HCT116 (cell line): Measurements from ENCODE around the gene SBNO2. TPM values are rescaled to one million over a fixed set of nuclear protein-coding genes. Genes with fewer than 3 reads are reported as not detected.

Experiments
- ATAC-seq: fragments of 200-7000 bp; cut with Tn5 transposase; 2 replicates; pipeline ENCODE4 v1.9.1; 2020; ENCODE audit warnings: mild to moderate bottlenecking, moderate library complexity
- BruUV-seq: library from RNA; stranded (reverse); fragments of 400-500 nt; replicated peaks from 2 replicates; lab custom pipeline; 2021; lab: Mats Ljungman, UMichigan
- CTCF ChIA-PET: fragments of 300-600 bp; sonication (Branson Sonifier 250); formaldehyde crosslinking; loops from one replicate; lab custom pipeline; 2021; ENCODE audit warnings: antibody characterized with exemption; lab: Charles Lee
- POLR2A ChIA-PET: fragments of 300-600, 350-600 bp; sonication (Branson Sonifier 250); formaldehyde crosslinking; loops from one replicate; lab custom pipeline; 2021; ENCODE audit warnings: antibody characterized with exemption; lab: Charles Lee
- RAD21 ChIA-PET, 2 experiments: fragments of 300-600 bp; sonication (Branson Sonifier 250); formaldehyde crosslinking; loops; one replicate each; lab custom pipeline; 2023; ENCODE audit warnings: low total read pairs in 2 of 2; ENCODE audit not compliant: uncharacterized antibody in 2 of 2, unreplicated experiment in 2 of 2, low non-redundant PET in 1 of 2; lab: Charles Lee
- DNase-seq: peaks from one replicate; pipeline ENCODE4 v3.0.0-alpha.2; 2010; ENCODE audit warnings: low read depth, low spot score
- H2AFZ ChIP-seq: fragments of 200-600 bp; shearing (Covaris generic), sonication (generic); 2 replicates; pipeline ENCODE4 v1.6.1; 2017; ENCODE audit warnings: low read depth, mixed run types, mixed read lengths, antibody characterized with exemption, low read length; ENCODE audit not compliant: poor library complexity, severe bottlenecking
- H3K27ac ChIP-seq: 2 replicates; pipeline ENCODE4 v1.5.1; 2012; ENCODE audit warnings: low read depth, low read length
- H3K27me3 ChIP-seq: fragments of 200-600 bp; sonication (generic); 2 replicates; pipeline ENCODE4 v1.6.1; 2016; ENCODE audit warnings: mixed run types, low read length, mixed read lengths; ENCODE audit not compliant: insufficient read depth
- H3K36me3 ChIP-seq, 2 experiments: fragments of 200-500 bp in 1 of 2; fragments of 200-600 bp in 1 of 2; sonication (Bioruptor generic) in 1 of 2; sonication (generic) in 1 of 2; 2 replicates each; pipeline versions ENCODE4 v1.5.1 to v1.6.1; 2014 to 2016; ENCODE audit warnings: low read length in 2 of 2, inconsistent platforms in 1 of 2, mixed read lengths in 1 of 2, mixed run types in 1 of 2; ENCODE audit not compliant: insufficient read depth in 2 of 2, control insufficient read depth in 1 of 2
- H3K4me1 ChIP-seq, 2 experiments: fragments of 200-600 bp in 1 of 2; sonication (generic) in 1 of 2; 2 replicates each; pipeline versions ENCODE4 v1.5.1 to v1.6.1; 2012 to 2017; ENCODE audit warnings: low read length in 2 of 2, inconsistent platforms in 1 of 2, mild to moderate bottlenecking in 1 of 2, mixed read lengths in 1 of 2, mixed run types in 1 of 2, moderate library complexity in 1 of 2; ENCODE audit not compliant: insufficient read depth in 2 of 2, control insufficient read depth in 1 of 2
- H3K4me2 ChIP-seq: fragments of 200-600 bp; sonication (generic); 2 replicates; pipeline ENCODE4 v1.6.1; 2017; ENCODE audit warnings: mixed run types, low read length, mixed read lengths
- H3K4me3 ChIP-seq, 2 experiments: fragments of 200-600 bp in 1 of 2; sonication (generic) in 1 of 2; replicated peaks in 1 of 2; 2 replicates each; pipeline ENCODE4 v1.5.1; 2011 to 2016; ENCODE audit warnings: low read length in 2 of 2, control low read depth in 1 of 2, low read depth in 1 of 2, mild to moderate bottlenecking in 1 of 2, mixed read lengths in 1 of 2, mixed run types in 1 of 2
- H3K79me2 ChIP-seq: fragments of 200-600 bp; sonication (generic); 2 replicates; pipeline ENCODE4 v1.6.1; 2017; ENCODE audit warnings: mild to moderate bottlenecking, mixed run types, low read length, moderate library complexity, mixed read lengths; ENCODE audit not compliant: insufficient read depth
- H3K9ac ChIP-seq: fragments of 200-600 bp; sonication (generic); 2 replicates; pipeline ENCODE4 v1.6.1; 2016; ENCODE audit warnings: low read length, mixed read lengths
- H3K9me2 ChIP-seq: fragments of 200-600 bp; sonication (generic), shearing (Covaris generic); 2 replicates; pipeline ENCODE4 v1.6.1; 2017; ENCODE audit warnings: mixed run types, mild to moderate bottlenecking, moderate library complexity; ENCODE audit not compliant: insufficient read depth
- H3K9me3 ChIP-seq, 2 experiments: fragments of 200-500 bp in 1 of 2; fragments of 200-600 bp in 1 of 2; sonication (Bioruptor generic) in 1 of 2; sonication (generic) in 1 of 2; 2 replicates each; pipeline ENCODE4 v1.6.1; 2014 to 2017; ENCODE audit warnings: low read length in 2 of 2, mixed read lengths in 2 of 2, inconsistent platforms in 1 of 2, low read depth in 1 of 2, mild to moderate bottlenecking in 1 of 2, mixed run types in 1 of 2, moderate library complexity in 1 of 2; ENCODE audit not compliant: control insufficient read depth in 1 of 2, insufficient read depth in 1 of 2
- H4K20me1 ChIP-seq: fragments of 200-600 bp; sonication (generic), shearing (Covaris generic); 2 replicates; pipeline ENCODE4 v1.6.1; 2017; ENCODE audit warnings: mixed run types, mild to moderate bottlenecking, moderate library complexity; ENCODE audit not compliant: insufficient read depth
- CBX3 ChIP-seq: IDR thresholded peaks from 2 replicates; pipeline ENCODE4 v1.6.1; 2012; ENCODE audit warnings: low read depth
- CEBPB ChIP-seq: IDR thresholded peaks from 2 replicates; pipeline ENCODE4 v1.6.1; 2012; ENCODE audit warnings: low read depth
- EGR1 ChIP-seq: IDR thresholded peaks from 2 replicates; pipeline ENCODE4 v1.6.1; 2012; ENCODE audit warnings: low read depth
- EZH2 ChIP-seq: fragments of 200-600 bp; sonication (generic); IDR thresholded peaks from 2 replicates; pipeline ENCODE4 v1.6.1; 2017; ENCODE audit warnings: antibody characterized with exemption, mixed run types
- FOSL1 ChIP-seq: IDR thresholded peaks from 2 replicates; pipeline ENCODE4 v1.6.1; 2012; ENCODE audit warnings: low read depth
- JUND ChIP-seq: IDR thresholded peaks from 2 replicates; pipeline ENCODE4 v1.6.1; 2012
- POLR2AphosphoS5 ChIP-seq: IDR thresholded peaks from 2 replicates; pipeline ENCODE4 v1.6.1; 2011; ENCODE audit warnings: mild to moderate bottlenecking, low read depth, low read length, moderate library complexity
- RAD21 ChIP-seq: IDR thresholded peaks from 2 replicates; pipeline ENCODE4 v1.6.1; 2012; ENCODE audit warnings: low read depth, mild to moderate bottlenecking
- YY1 ChIP-seq: IDR thresholded peaks from 2 replicates; pipeline ENCODE4 v1.6.1; 2011; ENCODE audit warnings: low read length, low read depth, moderate library complexity, mild to moderate bottlenecking; ENCODE audit not compliant: insufficient replicate concordance; ENCODE audit errors: extremely low read depth
- intact Hi-C: fragments of 100-400 bp; cut with micrococcal nuclease; formaldehyde crosslinking; loops from 2 replicates; pipeline ENCODE4 v1.10.0; 2022
- total RNA-seq: library from RNA; stranded (reverse); gene quantifications from one replicate; pipeline ENCODE4 v1.2.1, GENCODE V29; 2021; ENCODE audit not compliant: unreplicated experiment
- TF ChIP-seq, protein P1 (sequence below): IDR thresholded peaks from 2 replicates; pipeline ENCODE4 v1.6.1; 2012
- TF ChIP-seq, protein P2 (sequence below): IDR thresholded peaks from 2 replicates; pipeline ENCODE4 v1.6.1; 2012; ENCODE audit warnings: low read depth
- TF ChIP-seq, protein P3 (sequence below): IDR thresholded peaks from 2 replicates; pipeline ENCODE4 v1.6.1; 2011; ENCODE audit warnings: mild to moderate bottlenecking, low read length, moderate library complexity; ENCODE audit not compliant: insufficient replicate concordance; ENCODE audit errors: extremely low read depth

Gene SBNO2
- total RNA-seq, 1 experiment from 2014 or later, result 66.4 TPM

DNA sequence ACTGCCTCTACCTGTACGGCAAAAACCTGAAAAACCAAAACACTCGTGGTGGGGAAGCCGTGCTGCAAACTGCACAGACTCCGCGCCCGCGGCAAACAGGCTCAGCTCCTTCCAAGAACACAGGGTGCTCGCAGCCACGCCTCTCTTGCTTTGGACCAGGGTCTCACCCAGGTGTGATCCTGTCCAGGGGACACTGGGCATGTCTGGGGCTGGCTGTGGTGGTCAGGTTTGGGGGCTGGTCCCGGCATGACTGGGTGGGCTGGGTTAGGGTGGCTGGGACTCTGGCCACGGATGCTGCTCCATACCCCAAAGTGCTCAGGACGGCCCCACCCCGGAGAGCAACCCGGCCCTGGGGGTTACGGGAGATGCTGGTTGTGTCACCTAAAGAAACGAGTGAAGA, 56.4 kb downstream of the SBNO2 start:
- H3K9me2 ChIP-seq, result no peaks in the 10 kb centered on the region
- ATAC-seq (no peak), DNase-seq (no peak)
- H3K36me3 ChIP-seq, result peaks cover 13 to 33% of the 10 kb centered on the region in 2 experiments; a peak in 3 of 4 replicates
- intact Hi-C loops, result no loop called here
- no peaks in the 10 kb centered on the region for H3K9me3 ChIP-seq
- H3K4me3 ChIP-seq, result no peak overlapping the region
- no peaks in the 10 kb centered on the region for H3K27me3 ChIP-seq
- TF ChIP-seq CBX3, result no peak
- TF ChIP-seq, protein P1, sequence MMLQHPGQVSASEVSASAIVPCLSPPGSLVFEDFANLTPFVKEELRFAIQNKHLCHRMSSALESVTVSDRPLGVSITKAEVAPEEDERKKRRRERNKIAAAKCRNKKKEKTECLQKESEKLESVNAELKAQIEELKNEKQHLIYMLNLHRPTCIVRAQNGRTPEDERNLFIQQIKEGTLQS, result no peak
- TF ChIP-seq EGR1, result no peak
- TF ChIP-seq, protein P2, sequence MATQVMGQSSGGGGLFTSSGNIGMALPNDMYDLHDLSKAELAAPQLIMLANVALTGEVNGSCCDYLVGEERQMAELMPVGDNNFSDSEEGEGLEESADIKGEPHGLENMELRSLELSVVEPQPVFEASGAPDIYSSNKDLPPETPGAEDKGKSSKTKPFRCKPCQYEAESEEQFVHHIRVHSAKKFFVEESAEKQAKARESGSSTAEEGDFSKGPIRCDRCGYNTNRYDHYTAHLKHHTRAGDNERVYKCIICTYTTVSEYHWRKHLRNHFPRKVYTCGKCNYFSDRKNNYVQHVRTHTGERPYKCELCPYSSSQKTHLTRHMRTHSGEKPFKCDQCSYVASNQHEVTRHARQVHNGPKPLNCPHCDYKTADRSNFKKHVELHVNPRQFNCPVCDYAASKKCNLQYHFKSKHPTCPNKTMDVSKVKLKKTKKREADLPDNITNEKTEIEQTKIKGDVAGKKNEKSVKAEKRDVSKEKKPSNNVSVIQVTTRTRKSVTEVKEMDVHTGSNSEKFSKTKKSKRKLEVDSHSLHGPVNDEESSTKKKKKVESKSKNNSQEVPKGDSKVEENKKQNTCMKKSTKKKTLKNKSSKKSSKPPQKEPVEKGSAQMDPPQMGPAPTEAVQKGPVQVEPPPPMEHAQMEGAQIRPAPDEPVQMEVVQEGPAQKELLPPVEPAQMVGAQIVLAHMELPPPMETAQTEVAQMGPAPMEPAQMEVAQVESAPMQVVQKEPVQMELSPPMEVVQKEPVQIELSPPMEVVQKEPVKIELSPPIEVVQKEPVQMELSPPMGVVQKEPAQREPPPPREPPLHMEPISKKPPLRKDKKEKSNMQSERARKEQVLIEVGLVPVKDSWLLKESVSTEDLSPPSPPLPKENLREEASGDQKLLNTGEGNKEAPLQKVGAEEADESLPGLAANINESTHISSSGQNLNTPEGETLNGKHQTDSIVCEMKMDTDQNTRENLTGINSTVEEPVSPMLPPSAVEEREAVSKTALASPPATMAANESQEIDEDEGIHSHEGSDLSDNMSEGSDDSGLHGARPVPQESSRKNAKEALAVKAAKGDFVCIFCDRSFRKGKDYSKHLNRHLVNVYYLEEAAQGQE, result no peak
- TF ChIP-seq JUND, result no peak
- TF ChIP-seq POLR2AphosphoS5, result no peak
- TF ChIP-seq, protein P3, sequence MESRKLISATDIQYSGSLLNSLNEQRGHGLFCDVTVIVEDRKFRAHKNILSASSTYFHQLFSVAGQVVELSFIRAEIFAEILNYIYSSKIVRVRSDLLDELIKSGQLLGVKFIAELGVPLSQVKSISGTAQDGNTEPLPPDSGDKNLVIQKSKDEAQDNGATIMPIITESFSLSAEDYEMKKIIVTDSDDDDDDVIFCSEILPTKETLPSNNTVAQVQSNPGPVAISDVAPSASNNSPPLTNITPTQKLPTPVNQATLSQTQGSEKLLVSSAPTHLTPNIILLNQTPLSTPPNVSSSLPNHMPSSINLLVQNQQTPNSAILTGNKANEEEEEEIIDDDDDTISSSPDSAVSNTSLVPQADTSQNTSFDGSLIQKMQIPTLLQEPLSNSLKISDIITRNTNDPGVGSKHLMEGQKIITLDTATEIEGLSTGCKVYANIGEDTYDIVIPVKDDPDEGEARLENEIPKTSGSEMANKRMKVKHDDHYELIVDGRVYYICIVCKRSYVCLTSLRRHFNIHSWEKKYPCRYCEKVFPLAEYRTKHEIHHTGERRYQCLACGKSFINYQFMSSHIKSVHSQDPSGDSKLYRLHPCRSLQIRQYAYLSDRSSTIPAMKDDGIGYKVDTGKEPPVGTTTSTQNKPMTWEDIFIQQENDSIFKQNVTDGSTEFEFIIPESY, result no peak
- no peak for TF ChIP-seq YY1
- TF ChIP-seq RAD21, result no peak
- TF ChIP-seq FOSL1, result no peak
- no peak for TF ChIP-seq EZH2
- no peak for TF ChIP-seq CEBPB
- no TSS peak for BruUV-seq
- ChIA-PET CTCF (no interaction called here), RAD21 (no interaction called here), POLR2A (no interaction called here)
- no peak overlapping the region for H3K27ac ChIP-seq
- H4K20me1 ChIP-seq, result no peaks in the 10 kb centered on the region
- H3K79me2 ChIP-seq, result no peaks in the 10 kb centered on the region
- H3K4me1 ChIP-seq, result peaks cover 13 to 17% of the 10 kb centered on the region in 2 experiments
- H2AFZ ChIP-seq, result no peak overlapping the region
- H3K9ac ChIP-seq, result no peak overlapping the region
- H3K4me2 ChIP-seq, result no peak overlapping the region
